ENCODE results near the gene UCK1. TPM values are rescaled to one million over a fixed set of nuclear protein-coding genes. Genes with fewer than 3 reads are reported as not detected.
"Not testable (repeated sequence)": the region's sequence is repeated elsewhere in the genome, so short reads cannot be mapped to it uniquely, and the experiment has no call there.

UCK1 gene
- total and polyA plus RNA-seq, 2 experiments from 2014 or later: 22.6 to 31.3 TPM

GRCh38 chr9:131518553-131518952 is 12.5 kb downstream of the UCK1 start:
- in situ Hi-C loops (cut with MboI): no loop called here
- Histone ChIP-seq H3K79me2 (ENCODE audit: insufficient read depth) (no peaks in the 10 kb centered on the region), H3K4me1 (ENCODE audit: insufficient read depth) (no peaks in the 10 kb centered on the region), H3K36me3 (ENCODE audit: low read depth) (peaks cover 6% of the 10 kb centered on the region), H3K4me3 (no peak overlapping the region), H3F3A (ENCODE audit: insufficient read depth) (no peaks in the 10 kb centered on the region), H3K27ac (no peak overlapping the region), H3K9ac (no peak overlapping the region), H3K9me2 (ENCODE audit: insufficient read depth) (no peaks in the 10 kb centered on the region), H2AFZ (no peak overlapping the region), H3K9me3 (ENCODE audit: low read depth) (no peaks in the 10 kb centered on the region), H3K4me2 (ENCODE audit: unreplicated experiment) (no peak overlapping the region), H4K20me1 (ENCODE audit: insufficient read depth) (no peaks in the 10 kb centered on the region), H3K27me3 (replicated peaks; ENCODE audit: insufficient read depth) (no peaks in the 10 kb centered on the region)
- TF ChIP-seq EZH2phosphoT487 (IDR thresholded peaks at IDR 0.05; ENCODE audit: insufficient read depth, low read depth): no peak
- TF ChIP-seq EZH2 (IDR thresholded peaks at IDR 0.05; ENCODE audit: insufficient read depth, poor library complexity, severe bottlenecking): no peak
- no peak for DNase-seq
- WGBS, 2 experiments (ENCODE audit: low coverage in 1 of 2, low lambda C conversion rate in 2 of 2, missing lambda C conversion rate in 2 of 2): 95% methylated on average over 18 to 20 of the region's 20 CpGs

DNA sequence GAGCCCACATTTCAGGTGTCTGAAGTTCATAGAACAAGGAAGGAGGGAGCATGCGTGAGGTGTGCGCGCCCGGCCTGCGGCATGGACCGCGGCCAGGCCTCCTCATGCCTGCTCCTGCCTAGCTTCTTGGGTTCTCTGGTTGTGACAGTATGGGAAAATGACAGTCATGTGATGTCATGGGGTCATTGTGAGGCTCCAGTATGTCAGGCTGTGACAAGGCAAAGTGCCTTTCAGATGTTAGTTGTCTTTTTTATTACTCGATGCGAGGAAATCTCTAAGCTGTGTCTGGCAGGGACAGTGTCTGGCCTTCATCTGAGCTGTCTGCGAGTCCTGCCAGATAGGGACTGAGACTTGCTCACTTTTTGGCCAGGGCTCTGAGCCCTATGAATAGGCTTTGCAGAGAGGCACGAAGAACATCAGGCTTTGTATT is 13.3 kb downstream of the UCK1 start:
- TF ChIP-seq EZH2phosphoT487 (IDR thresholded peaks at IDR 0.05; ENCODE audit: insufficient read depth, low read depth): no peak
- no peak for TF ChIP-seq EZH2 (IDR thresholded peaks at IDR 0.05; ENCODE audit: insufficient read depth, poor library complexity, severe bottlenecking)
- DNase-seq: no peak
- Histone ChIP-seq H4K20me1 (ENCODE audit: insufficient read depth) (no peaks in the 10 kb centered on the region), H3K9ac (no peak overlapping the region), H2AFZ (no peak overlapping the region), H3K27ac (no peak overlapping the region), H3K79me2 (ENCODE audit: insufficient read depth) (no peaks in the 10 kb centered on the region), H3K4me2 (ENCODE audit: unreplicated experiment) (no peak overlapping the region), H3K27me3 (replicated peaks; ENCODE audit: insufficient read depth) (no peaks in the 10 kb centered on the region), H3K9me2 (ENCODE audit: insufficient read depth) (no peaks in the 10 kb centered on the region), H3K9me3 (ENCODE audit: low read depth) (no peaks in the 10 kb centered on the region), H3F3A (ENCODE audit: insufficient read depth) (no peaks in the 10 kb centered on the region), H3K36me3 (ENCODE audit: low read depth) (peaks cover 6% of the 10 kb centered on the region), H3K4me1 (ENCODE audit: insufficient read depth) (no peaks in the 10 kb centered on the region), H3K4me3 (no peak overlapping the region)
- WGBS, 2 experiments (ENCODE audit: low coverage in 1 of 2, low lambda C conversion rate in 2 of 2, missing lambda C conversion rate in 2 of 2): 73 to 76% methylated on average over 11 of the region's 11 CpGs
- in situ Hi-C loops (cut with MboI): no loop called here

GRCh38 chr9:131516930-131517329 is 14.1 kb downstream of the UCK1 start:
- WGBS, 2 experiments (ENCODE audit: low coverage in 1 of 2, low lambda C conversion rate in 2 of 2, missing lambda C conversion rate in 2 of 2): 93 to 97% methylated on average over 9 of the region's 9 CpGs
- Histone ChIP-seq H3K9me3 (ENCODE audit: low read depth) (no peaks in the 10 kb centered on the region), H3K36me3 (ENCODE audit: low read depth) (peaks cover 6% of the 10 kb centered on the region)

DNA sequence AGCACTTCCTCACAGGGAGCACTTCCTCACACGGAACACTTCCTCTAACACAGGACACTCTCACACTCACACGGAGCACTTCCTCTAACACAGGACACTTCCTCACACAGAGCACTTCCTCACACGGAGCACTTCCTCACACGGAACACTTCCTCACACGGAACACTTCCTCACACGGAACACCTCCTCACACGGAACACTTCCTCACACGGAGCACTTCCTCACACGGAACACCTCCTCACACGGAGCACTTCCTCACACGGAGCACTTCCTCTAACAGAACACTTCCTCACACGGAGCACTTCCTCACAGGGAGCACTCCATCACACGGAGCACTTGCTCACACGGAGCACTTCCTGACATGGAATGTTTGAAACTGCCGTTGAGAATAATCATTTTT is 15.0 kb downstream of the UCK1 start:
- H3K9ac ChIP-seq: no peak overlapping the region
- no peaks in the 10 kb centered on the region for H3F3A ChIP-seq (ENCODE audit: insufficient read depth)
- no peaks in the 10 kb centered on the region for H3K27me3 ChIP-seq (replicated peaks; ENCODE audit: insufficient read depth)
- no peaks in the 10 kb centered on the region for H3K79me2 ChIP-seq (ENCODE audit: insufficient read depth)
- H3K4me2 ChIP-seq (ENCODE audit: unreplicated experiment): no peak overlapping the region
- no peak overlapping the region for H3K4me3 ChIP-seq
- H3K27ac ChIP-seq: no peak overlapping the region
- peaks cover 6% of the 10 kb centered on the region for H3K36me3 ChIP-seq (ENCODE audit: low read depth)
- no peaks in the 10 kb centered on the region for H4K20me1 ChIP-seq (ENCODE audit: insufficient read depth)
- H2AFZ ChIP-seq: no peak overlapping the region
- TF ChIP-seq EZH2phosphoT487 (IDR thresholded peaks at IDR 0.05; ENCODE audit: insufficient read depth, low read depth) (no peak), EZH2 (IDR thresholded peaks at IDR 0.05; ENCODE audit: insufficient read depth, poor library complexity, severe bottlenecking) (no peak)
- in situ Hi-C loops (cut with MboI): no loop called here
- H3K4me1 ChIP-seq (ENCODE audit: insufficient read depth): no peaks in the 10 kb centered on the region
- H3K9me2 ChIP-seq (ENCODE audit: insufficient read depth): no peaks in the 10 kb centered on the region
- WGBS, 2 experiments (ENCODE audit: low coverage in 1 of 2, low lambda C conversion rate in 2 of 2, missing lambda C conversion rate in 2 of 2): 92 to 93% methylated on average over 13 to 15 of the region's 15 CpGs
- DNase-seq: no peak
- no peaks in the 10 kb centered on the region for H3K9me3 ChIP-seq (ENCODE audit: low read depth)

More at GRCh38 chr9:131516930-131517329, 14.1 kb downstream of the UCK1 start:
- no peaks in the 10 kb centered on the region for H4K20me1 ChIP-seq (ENCODE audit: insufficient read depth)
- H2AFZ ChIP-seq: no peak overlapping the region
- H3K4me2 ChIP-seq (ENCODE audit: unreplicated experiment): no peak overlapping the region
- no peak overlapping the region for H3K9ac ChIP-seq
- TF ChIP-seq EZH2phosphoT487 (IDR thresholded peaks at IDR 0.05; ENCODE audit: insufficient read depth, low read depth) (no peak), EZH2 (IDR thresholded peaks at IDR 0.05; ENCODE audit: insufficient read depth, poor library complexity, severe bottlenecking) (no peak)
- no peaks in the 10 kb centered on the region for H3F3A ChIP-seq (ENCODE audit: insufficient read depth)
- no peaks in the 10 kb centered on the region for H3K4me1 ChIP-seq (ENCODE audit: insufficient read depth)
- no peaks in the 10 kb centered on the region for H3K9me2 ChIP-seq (ENCODE audit: insufficient read depth)
- H3K27me3 ChIP-seq (replicated peaks; ENCODE audit: insufficient read depth): no peaks in the 10 kb centered on the region
- H3K27ac ChIP-seq: no peak overlapping the region
- no peak overlapping the region for H3K4me3 ChIP-seq
- in situ Hi-C loops (cut with MboI): no loop called here
- H3K79me2 ChIP-seq (ENCODE audit: insufficient read depth): no peaks in the 10 kb centered on the region
- no peak for DNase-seq

DNA sequence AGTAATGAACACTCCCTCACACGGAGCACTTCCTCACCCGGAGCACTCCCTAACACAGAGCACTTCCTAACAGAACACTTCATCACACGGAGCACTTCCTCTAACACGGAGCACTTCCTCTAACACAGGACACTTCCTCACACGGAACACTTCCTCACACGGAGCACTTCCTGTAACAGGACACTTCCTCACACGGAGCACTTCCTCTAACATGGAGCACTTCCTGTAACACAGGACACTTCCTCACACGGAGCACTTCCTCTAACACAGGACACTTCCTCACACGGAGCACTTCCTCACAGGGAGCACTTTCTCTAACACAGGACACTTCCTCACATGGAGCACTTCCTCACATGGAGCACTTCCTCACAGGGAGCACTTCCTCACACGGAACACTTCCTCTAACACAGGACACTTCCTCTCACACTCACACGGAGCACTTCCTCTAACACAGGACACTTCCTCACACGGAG is 15.5 kb downstream of the UCK1 start:
- WGBS, 2 experiments (ENCODE audit: low coverage in 1 of 2, low lambda C conversion rate in 2 of 2, missing lambda C conversion rate in 2 of 2): 91 to 95% methylated on average over 7 to 12 of the region's 12 CpGs
- H3K9me3 ChIP-seq (ENCODE audit: low read depth); H2AFZ ChIP-seq; H3F3A ChIP-seq (ENCODE audit: insufficient read depth); H3K9me2 ChIP-seq (ENCODE audit: insufficient read depth); H3K9ac ChIP-seq; H3K79me2 ChIP-seq (ENCODE audit: insufficient read depth); H3K36me3 ChIP-seq (ENCODE audit: low read depth); H3K4me1 ChIP-seq (ENCODE audit: insufficient read depth); DNase-seq; H3K27me3 ChIP-seq (replicated peaks; ENCODE audit: insufficient read depth); in situ Hi-C loops (cut with MboI); H4K20me1 ChIP-seq (ENCODE audit: insufficient read depth); H3K4me3 ChIP-seq; H3K27ac ChIP-seq; H3K4me2 ChIP-seq (ENCODE audit: unreplicated experiment): not testable (repeated sequence)
